GM21619 (cell line): ENCODE results near the gene CEL.
"Not testable (repeated sequence)": the region's sequence is repeated elsewhere in the genome, so short reads cannot be mapped to it uniquely, and the experiment has no call there.

Source experiments
- ATAC-seq: cut with Tn5 transposase; IDR thresholded peaks from one replicate; pipeline ENCODE4 v1.9.1; 2021; ENCODE audit not compliant: unreplicated experiment

Gene CEL

DNA sequence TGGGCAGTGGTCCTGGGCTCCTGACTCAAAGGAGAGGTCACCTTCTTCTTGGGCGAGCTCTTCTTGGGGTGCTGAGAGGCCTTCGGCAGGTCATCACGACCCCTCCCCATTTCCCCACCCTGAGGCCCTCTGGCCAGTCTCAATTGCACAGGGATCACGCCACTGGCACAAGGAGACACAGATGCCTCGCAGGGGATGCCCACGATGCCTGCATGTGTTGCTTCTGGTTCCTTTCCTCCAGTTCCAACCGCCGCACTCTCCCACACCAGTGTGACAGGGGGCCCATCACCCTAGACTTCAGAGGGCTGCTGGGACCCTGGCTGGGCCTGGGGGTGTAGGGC is 1.3 kb downstream of the CEL start:
- ATAC-seq, result no peak

DNA sequence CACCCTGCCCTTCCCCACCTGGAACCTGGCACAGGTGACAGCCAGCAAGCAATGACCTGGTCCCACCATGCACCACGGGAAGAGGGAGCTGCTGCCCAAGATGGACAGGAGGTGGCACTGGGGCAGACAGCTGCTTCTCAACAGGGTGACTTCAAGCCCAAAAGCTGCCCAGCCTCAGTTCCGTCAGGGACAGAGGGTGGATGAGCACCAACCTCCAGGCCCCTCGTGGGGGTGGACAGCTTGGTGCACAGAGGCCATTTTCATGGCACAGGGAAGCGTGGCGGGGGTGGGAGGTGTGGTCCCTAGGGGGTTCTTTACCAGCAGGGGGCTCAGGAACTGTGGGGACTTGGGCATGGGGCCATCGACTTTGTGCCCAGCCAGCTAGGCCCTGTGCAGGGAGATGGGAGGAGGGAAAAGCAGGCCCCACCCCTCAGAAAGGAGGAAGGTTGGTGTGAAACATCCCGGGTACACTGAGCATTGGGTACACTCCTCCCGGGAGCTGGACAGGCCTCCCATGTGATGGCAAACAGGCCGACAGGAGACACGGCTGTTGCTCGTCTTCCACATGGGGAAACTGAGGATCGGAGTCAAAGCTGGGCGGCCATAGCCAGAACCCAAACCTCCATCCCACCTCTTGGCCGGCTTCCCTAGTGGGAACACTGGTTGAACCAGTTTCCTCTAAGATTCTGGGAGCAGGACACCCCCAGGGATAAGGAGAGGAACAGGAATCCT is 1.9 kb downstream of the CEL start:
- ATAC-seq, result no peak

DNA sequence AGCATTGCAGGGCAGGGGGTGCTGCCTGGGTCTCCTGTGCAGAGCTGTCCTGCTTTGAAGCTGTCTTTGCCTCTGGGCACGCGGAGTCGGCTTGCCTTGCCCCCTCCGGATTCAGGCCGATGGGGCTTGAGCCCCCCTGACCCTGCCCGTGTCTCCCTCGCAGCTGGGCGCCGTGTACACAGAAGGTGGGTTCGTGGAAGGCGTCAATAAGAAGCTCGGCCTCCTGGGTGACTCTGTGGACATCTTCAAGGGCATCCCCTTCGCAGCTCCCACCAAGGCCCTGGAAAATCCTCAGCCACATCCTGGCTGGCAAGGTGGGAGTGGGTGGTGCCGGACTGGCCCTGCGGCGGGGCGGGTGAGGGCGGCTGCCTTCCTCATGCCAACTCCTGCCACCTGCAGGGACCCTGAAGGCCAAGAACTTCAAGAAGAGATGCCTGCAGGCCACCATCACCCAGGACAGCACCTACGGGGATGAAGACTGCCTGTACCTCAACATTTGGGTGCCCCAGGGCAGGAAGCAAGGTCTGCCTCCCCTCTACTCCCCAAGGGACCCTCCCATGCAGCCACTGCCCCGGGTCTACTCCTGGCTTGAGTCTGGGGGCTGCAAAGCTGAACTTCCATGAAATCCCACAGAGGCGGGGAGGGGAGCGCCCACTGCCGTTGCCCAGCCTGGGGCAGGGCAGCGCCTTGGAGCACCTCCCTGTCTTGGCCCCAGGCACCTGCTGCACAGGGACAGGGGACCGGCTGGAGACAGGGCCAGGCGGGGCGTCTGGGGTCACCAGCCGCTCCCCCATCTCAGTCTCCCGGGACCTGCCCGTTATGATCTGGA is 2.7 kb downstream of the CEL start:
- no peak for ATAC-seq

DNA sequence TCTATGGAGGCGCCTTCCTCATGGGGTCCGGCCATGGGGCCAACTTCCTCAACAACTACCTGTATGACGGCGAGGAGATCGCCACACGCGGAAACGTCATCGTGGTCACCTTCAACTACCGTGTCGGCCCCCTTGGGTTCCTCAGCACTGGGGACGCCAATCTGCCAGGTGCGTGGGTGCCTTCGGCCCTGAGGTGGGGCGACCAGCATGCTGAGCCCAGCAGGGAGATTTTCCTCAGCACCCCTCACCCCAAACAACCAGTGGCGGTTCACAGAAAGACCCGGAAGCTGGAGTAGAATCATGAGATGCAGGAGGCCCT is 3.2 kb downstream of the CEL start:
- no peak for ATAC-seq

DNA sequence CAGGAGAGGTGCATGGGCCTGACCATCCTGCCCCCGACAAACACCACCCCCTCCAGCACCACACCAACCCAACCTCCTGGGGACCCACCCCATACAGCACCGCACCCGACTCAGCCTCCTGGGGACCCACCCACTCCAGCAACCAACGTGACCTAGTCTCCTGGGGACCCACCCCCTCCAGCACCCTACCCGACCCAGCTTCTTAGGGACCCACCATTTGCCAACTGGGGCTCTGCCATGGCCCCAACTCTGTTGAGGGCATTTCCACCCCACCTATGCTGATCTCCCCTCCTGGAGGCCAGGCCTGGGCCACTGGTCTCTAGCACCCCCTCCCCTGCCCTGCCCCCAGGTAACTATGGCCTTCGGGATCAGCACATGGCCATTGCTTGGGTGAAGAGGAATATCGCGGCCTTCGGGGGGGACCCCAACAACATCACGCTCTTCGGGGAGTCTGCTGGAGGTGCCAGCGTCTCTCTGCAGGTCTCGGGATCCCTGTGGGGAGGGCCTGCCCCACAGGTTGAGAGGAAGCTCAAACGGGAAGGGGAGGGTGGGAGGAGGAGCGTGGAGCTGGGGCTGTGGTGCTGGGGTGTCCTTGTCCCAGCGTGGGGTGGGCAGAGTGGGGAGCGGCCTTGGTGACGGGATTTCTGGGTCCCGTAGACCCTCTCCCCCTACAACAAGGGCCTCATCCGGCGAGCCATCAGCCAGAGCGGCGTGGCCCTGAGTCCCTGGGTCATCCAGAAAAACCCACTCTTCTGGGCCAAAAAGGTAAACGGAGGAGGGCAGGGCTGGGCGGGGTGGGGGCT is 4.6 kb downstream of the CEL start:
- no peak for ATAC-seq

DNA sequence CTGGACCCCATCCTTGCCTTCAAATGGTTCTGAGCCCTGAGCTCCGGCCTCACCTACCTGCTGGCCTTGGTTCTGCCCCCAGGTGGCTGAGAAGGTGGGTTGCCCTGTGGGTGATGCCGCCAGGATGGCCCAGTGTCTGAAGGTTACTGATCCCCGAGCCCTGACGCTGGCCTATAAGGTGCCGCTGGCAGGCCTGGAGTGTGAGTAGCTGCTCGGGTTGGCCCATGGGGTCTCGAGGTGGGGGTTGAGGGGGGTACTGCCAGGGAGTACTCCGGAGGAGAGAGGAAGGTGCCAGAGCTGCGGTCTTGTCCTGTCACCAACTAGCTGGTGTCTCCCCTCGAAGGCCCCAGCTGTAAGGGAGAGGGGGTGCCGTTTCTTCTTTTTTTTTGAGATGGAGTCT is 5.2 kb downstream of the CEL start:
- ATAC-seq, result no peak

DNA sequence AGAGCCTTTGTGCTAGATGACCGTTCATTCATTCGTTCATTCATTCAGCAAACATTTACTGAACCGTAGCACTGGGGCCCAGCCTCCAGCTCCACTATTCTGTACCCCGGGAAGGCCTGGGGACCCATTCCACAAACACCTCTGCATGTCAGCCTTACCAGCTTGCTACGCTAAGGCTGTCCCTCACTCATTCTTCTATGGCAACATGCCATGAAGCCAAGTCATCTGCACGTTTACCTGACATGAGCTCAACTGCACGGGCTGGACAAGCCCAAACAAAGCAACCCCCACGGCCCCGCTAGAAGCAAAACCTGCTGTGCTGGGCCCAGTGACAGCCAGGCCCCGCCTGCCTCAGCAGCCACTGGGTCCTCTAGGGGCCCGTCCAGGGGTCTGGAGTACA is 6.0 kb downstream of the CEL start:
- no peak for ATAC-seq

DNA sequence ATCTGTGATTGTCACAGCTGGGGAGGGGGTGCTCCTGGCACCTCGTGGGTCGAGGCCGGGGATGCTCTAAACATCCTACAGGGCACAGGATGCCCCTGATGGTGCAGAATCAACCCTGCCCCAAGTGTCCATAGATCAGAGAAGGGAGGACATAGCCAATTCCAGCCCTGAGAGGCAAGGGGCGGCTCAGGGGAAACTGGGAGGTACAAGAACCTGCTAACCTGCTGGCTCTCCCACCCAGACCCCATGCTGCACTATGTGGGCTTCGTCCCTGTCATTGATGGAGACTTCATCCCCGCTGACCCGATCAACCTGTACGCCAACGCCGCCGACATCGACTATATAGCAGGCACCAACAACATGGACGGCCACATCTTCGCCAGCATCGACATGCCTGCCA is 6.7 kb downstream of the CEL start:
- not testable (repeated sequence) for ATAC-seq

DNA sequence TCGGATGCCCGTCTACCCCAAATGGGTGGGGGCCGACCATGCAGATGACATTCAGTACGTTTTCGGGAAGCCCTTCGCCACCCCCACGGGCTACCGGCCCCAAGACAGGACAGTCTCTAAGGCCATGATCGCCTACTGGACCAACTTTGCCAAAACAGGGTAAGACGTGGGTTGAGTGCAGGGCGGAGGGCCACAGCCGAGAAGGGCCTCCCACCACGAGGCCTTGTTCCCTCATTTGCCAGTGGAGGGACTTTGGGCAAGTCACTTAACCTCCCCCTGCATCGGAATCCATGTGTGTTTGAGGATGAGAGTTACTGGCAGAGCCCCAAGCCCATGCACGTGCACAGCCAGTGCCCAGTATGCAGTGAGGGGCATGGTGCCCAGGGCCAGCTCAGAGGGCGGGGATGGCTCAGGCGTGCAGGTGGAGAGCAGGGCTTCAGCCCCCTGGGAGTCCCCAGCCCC is 8.8 kb downstream of the CEL start:
- ATAC-seq, result not testable (repeated sequence)

DNA sequence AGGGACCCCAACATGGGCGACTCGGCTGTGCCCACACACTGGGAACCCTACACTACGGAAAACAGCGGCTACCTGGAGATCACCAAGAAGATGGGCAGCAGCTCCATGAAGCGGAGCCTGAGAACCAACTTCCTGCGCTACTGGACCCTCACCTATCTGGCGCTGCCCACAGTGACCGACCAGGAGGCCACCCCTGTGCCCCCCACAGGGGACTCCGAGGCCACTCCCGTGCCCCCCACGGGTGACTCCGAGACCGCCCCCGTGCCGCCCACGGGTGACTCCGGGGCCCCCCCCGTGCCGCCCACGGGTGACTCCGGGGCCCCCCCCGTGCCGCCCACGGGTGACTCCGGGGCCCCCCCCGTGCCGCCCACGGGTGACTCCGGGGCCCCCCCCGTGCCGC is 9.2 kb downstream of the CEL start:
- not testable (repeated sequence) for ATAC-seq

DNA sequence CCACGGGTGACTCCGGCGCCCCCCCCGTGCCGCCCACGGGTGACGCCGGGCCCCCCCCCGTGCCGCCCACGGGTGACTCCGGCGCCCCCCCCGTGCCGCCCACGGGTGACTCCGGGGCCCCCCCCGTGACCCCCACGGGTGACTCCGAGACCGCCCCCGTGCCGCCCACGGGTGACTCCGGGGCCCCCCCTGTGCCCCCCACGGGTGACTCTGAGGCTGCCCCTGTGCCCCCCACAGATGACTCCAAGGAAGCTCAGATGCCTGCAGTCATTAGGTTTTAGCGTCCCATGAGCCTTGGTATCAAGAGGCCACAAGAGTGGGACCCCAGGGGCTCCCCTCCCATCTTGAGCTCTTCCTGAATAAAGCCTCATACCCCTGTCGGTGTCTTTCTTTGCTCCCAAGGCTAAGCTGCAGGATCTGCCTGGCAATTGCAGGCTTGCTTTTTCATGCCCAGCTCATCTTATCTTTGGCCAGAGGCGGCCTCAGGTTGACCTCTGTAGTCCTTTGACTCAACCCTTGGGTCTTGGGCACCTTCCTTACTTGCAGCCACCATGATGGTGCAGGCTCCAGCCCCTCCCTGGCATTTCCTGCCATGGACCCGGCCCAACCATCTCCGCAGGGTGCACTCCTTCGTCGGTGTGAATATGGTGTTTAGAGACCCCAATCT is 9.8 kb downstream of the CEL start:
- ATAC-seq, result no peak

DNA sequence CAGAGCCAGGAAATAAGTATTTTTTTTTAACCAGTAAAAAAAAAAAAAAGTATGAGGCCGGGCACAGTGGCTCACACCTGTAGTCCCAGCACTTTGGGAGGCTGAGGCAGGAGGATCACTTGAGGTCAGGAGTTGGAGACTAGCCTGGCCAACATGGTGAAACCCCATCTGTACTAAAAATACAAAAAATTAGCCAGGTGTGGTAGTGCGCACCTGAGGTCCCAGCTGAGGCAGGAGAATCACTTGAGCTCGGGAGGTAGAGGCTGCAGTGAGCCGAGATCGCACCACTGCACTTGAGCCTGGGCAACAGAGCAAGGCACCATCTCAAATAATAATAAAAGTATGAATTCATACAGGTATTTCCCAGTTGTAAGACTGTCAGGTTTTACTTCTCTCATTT is 10.4 kb downstream of the CEL start:
- ATAC-seq, result not testable (repeated sequence)

DNA sequence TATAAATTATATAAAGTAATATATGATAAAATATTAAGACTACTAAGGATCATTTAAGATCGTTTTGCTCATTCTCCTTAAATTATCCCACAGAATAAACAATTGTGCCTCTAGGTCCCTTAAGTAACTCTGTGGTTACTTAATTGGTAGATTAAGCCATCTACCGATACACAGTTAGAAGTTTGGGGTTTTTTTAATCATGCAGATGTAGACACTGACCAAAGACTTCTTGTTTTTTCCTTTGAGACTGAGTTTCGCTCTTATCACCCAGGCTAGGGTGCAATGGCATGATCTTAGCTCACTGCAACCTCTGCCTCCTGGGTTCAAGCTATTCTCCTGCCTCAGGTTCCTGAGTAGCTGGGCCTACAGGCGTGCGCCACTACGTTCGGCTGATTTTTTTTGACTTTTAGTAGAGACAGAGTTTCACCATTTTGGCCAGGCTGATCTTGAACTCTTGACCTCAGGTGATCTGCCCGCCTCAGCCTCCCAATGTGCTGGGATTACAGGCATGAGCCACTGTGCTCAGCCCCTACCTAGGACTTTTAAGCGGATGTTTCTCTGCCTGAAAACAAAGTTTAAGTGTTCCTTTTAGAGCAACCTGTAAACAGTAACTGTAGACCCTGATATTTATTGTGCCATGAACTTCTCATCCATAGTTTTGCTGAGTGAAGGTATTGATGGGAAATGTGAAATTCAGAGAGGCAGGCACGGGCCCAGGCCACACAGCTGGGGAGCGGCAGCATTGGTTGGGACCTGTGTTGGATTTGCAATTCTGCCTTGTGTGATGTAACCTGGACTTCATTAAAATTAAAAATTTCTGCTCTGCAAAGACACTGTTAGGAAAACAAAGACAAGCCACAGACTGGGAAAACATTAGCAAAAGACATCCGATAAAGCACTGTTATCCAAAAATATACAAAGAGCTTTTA is 11.6 kb downstream of the CEL start:
- ATAC-seq, result no peak

DNA sequence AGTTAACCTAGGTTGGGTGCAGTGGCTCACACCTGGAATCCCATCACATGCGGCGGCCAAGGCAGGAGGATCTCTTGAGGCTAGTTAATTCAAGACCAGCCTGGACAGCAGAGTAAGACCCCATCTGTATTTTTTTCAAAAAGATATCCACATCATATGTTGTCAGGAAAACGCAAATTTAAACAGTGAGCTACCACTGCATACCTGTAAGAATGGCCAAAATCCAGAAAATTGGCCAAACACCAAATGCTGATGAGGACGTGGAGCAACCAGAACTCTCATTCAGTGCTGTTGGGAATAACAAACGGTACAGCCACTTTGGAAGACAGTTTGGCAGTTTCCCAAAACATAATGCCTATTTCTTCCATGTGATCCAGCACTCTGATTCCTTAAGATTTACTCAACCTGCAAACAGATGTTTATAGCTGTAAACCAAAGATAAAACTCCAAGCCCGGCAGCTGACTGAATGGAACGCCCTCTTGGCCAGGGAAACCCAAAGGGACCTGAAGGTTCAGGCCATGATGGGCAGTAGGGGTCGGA is 12.4 kb downstream of the CEL start:
- no peak for ATAC-seq

DNA sequence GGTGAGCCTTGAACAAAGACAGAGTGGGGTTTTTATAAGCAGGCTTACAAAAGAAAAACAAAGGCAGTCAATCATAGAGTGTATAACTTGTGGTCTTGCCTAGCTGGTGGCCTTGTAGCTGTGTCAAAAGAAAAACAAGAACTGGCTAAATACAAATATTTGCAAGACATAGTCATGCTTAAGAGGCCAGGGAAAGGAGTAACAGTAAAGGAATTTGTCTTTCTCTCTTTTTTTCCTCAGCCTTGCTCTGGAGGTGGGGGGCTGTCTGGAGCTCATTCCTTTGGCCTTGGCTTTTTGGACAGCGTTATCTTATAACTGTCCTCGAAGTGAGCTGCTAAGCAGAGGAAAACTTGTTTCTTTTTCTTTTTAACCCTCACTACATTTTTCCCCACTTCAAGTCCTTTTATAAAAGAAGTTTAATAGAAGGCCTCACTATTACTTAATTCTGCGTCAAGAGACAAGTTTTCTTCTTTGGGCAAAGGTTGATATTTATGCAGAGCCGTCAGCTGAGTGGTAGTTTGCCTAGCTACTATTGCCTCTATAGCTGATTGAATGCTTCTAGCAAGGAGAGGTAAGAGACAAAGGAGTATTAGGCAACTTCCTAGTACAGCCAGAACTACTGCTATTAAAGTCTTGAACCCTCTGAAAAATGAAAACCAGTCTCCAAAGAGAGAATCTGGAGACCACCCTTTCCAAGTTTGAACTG is 14.3 kb downstream of the CEL start:
- no peak for ATAC-seq

DNA sequence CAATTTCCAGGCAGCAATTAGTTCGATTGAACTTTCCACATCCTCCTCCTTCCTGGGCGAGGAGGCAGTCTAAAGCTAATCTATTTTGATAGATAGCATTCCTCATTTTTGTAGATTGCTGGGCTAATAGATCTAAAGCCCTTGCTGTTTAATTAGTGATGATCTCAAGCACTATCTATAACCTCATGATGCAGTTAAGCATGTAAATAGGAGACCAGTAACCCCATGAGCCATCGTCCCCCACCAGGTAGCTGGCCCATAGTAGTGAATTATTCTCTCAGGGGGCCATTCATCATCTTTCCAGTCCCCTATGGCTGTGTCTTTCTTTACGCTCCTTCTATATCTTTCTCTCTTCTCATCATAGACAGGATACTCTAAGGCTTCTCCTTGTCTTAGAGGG is 14.9 kb downstream of the CEL start:
- ATAC-seq, result no peak

DNA sequence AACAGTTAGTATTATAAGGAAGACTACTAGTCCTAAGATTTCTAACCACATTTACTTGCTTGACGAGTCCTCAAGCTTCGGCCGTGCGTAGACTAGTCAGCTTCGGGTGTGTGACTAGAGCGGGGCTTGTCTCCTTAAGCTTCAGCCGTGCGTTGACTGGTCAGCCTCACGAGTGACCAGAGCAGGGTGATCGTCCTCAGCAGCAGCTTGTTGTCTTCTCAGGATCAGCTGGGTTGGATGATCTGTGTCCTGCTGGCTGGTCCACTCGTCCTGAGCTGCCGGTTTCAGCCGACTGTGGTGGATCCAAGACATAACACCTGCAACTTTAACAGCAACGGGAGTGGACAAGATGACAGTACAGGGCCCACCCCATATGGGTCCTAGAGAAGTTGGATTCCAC is 16.7 kb downstream of the CEL start:
- no peak for ATAC-seq

DNA sequence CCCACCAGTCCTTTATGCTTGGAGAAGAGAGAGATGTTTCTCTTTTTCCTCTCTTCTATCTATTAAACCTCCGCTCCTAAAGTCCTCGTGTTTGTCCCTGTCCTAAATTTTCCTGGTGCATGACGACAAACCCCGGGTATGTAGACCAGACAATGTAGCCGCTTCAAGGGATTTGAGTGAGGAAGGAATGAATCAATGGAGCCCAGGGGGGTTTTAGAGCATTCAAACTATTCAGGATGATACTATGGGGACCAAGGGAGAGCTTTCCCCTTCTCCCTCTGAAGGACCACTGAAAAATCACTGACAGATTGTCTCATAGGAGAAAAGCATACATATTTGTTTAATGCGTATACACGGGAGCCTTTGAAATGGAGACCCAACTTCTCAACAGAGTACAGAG is 18.4 kb downstream of the CEL start:
- no peak for ATAC-seq
